ENCODE results near the gene CDX1.

Gene CDX1

GRCh38 chr5:150141544-150142184 lies 24.9 kb upstream of the CDX1 start:
- peak; percentile 70 to 77 for DNase-seq (ENCODE audit: low read depth in 2 of 2)
- H3K4me3 ChIP-seq (replicated peaks in 1 of 2; ENCODE audit: low read depth in 2 of 2, low read length in 2 of 2) = no peak overlapping the region
- no peak for TF ChIP-seq CTCF (IDR thresholded peaks at IDR 0.05; ENCODE audit: low read depth, low read length)

- no peak for TF ChIP-seq CTCF (IDR thresholded peaks at IDR 0.05; ENCODE audit: low read depth, low read length)
- DNase-seq (ENCODE audit: low read depth in 2 of 2) = no peak
- H3K4me3 ChIP-seq (replicated peaks in 1 of 2; ENCODE audit: low read depth in 2 of 2, low read length in 2 of 2) = no peak overlapping the region
Measured at GRCh38 chr5:150142185-150142958, 24.2 kb upstream of the CDX1 start.

GRCh38 chr5:150142959-150143349 lies 23.6 kb upstream of the CDX1 start:
- DNase-seq (ENCODE audit: low read depth in 2 of 2) = peak; percentile 87 to 97

GRCh38 chr5:150143350-150144245 lies 23.0 kb upstream of the CDX1 start:
- DNase-seq (ENCODE audit: low read depth in 2 of 2) = peak; percentile 94
- H3K4me3 ChIP-seq (replicated peaks in 1 of 2; ENCODE audit: low read depth in 2 of 2, low read length in 2 of 2) = peak overlapping the region; percentile 3 to 32

More at GRCh38 chr5:150142959-150143349, 23.6 kb upstream of the CDX1 start:
- peak overlapping the region in 1 of 2 donors; percentile 32 for H3K4me3 ChIP-seq (replicated peaks in 1 of 2; ENCODE audit: low read depth in 2 of 2, low read length in 2 of 2)
- no peak for TF ChIP-seq CTCF (IDR thresholded peaks at IDR 0.05; ENCODE audit: low read depth, low read length)

GRCh38 chr5:150144246-150144801 lies 22.3 kb upstream of the CDX1 start:
- peak overlapping the region in 1 of 2 donors; percentile 32 for H3K4me3 ChIP-seq (replicated peaks in 1 of 2; ENCODE audit: low read depth in 2 of 2, low read length in 2 of 2)
- TF ChIP-seq CTCF (IDR thresholded peaks at IDR 0.05; ENCODE audit: low read depth, low read length) = no peak
- peak; percentile 89 to 96 for DNase-seq (ENCODE audit: low read depth in 2 of 2)

More at GRCh38 chr5:150143350-150144245, 23.0 kb upstream of the CDX1 start:
- TF ChIP-seq CTCF (IDR thresholded peaks at IDR 0.05; ENCODE audit: low read depth, low read length) = no peak

- TF ChIP-seq CTCF (IDR thresholded peaks at IDR 0.05; ENCODE audit: low read depth, low read length) = no peak
- no peak for DNase-seq (ENCODE audit: low read depth in 2 of 2)
- no peak overlapping the region for H3K4me3 ChIP-seq (replicated peaks in 1 of 2; ENCODE audit: low read depth in 2 of 2, low read length in 2 of 2)
Measured at GRCh38 chr5:150144879-150145278, 21.7 kb upstream of the CDX1 start.
